ENCODE measurements around the gene HORMAD2. TPM values are rescaled to one million over a fixed set of nuclear protein-coding genes. Genes with fewer than 3 reads are reported as not detected.

HORMAD2 gene
- total and polyA plus RNA-seq, 9 of the 15 experiments (the other 6 are each of a cell fraction or from before 2014, with no cell fraction given), result not detected

GRCh38 chr22:30114361-30114760 lies 34.1 kb downstream of the HORMAD2 start:
- in situ Hi-C loops (cut with MboI) (loop anchor here (25.0 kb wide), 2 partner anchors 273 to 373 kb away; partner anchors contain the start of genes RNF215 and SEC14L2), intact Hi-C loops (cut with micrococcal nuclease) (no loop called here)
- CTCF ChIA-PET (ENCODE audit: low intra/inter-chr PET ratio), result no interaction called here
- FAIRE-seq, result no peak
- no TSS peak for BruUV-seq (replicated peaks)
- POLR2A ChIA-PET, result no interaction called here
- Histone ChIP-seq H3K9me1 (ENCODE audit: control insufficient read depth, insufficient read depth, low read length) (no peaks in the 10 kb centered on the region), H3K4me3 (no peak overlapping the region), H3K27me3 (ENCODE audit: control insufficient read depth in 2 of 2, insufficient read depth in 2 of 2, low read length in 2 of 2) (no peaks in the 10 kb centered on the region), H3K36me3 (ENCODE audit: control insufficient read depth, insufficient read depth, low read length) (no peaks in the 10 kb centered on the region), H3K4me2 (ENCODE audit: insufficient read depth, low read length) (no peak overlapping the region), H3K9ac (ENCODE audit: insufficient read depth in 1 of 2, low read depth in 2 of 2, low read length in 2 of 2) (no peak overlapping the region), H3K9me3 (replicated peaks; ENCODE audit: control insufficient read depth, insufficient read depth, low read depth, low read length) (no peaks in the 10 kb centered on the region), H2AFZ (ENCODE audit: low read depth, low read length) (no peak overlapping the region), H3K27ac (ENCODE audit: extremely low read depth, low read depth, low read length) (no peak overlapping the region), H3K79me2 (ENCODE audit: control insufficient read depth, insufficient read depth, low read length) (no peaks in the 10 kb centered on the region), H3K4me1 (replicated peaks in 1 of 2; ENCODE audit: control insufficient read depth in 2 of 2, insufficient read depth in 2 of 2, low read length in 2 of 2) (no peaks in the 10 kb centered on the region), H4K20me1 (replicated peaks; ENCODE audit: control insufficient read depth, insufficient read depth, low read length) (no peaks in the 10 kb centered on the region)
- ATAC-seq, result no peak
- WGBS (ENCODE audit: insufficient coverage, low coverage, missing lambda C conversion rate), result 0% methylated on average over 1 of the region's 1 CpG
- TF ChIP-seq POLR2H (tag; IDR thresholded peaks at IDR 0.05; ENCODE audit: low read depth) (no peak), ZBTB34 (CRISPR knock-in tag; IDR thresholded peaks at IDR 0.05) (no peak), ZNF224 (CRISPR knock-in tag; IDR thresholded peaks at IDR 0.05) (no peak), ZNF639 (CRISPR knock-in tag; conservative IDR thresholded peaks at IDR 0.05 in 1 of 2, IDR thresholded peaks at IDR 0.05 in 1 of 2) (no peak), ZNF609 (CRISPR knock-in tag; IDR thresholded peaks at IDR 0.05; ENCODE audit: borderline replicate concordance) (no peak), ATF4 (CRISPR knock-in tag; IDR thresholded peaks at IDR 0.05) (no peak)
- DNase-seq (ENCODE audit: extremely low read depth in 1 of 4, low spot score in 3 of 4), result no peak
